Duodenal mucosa (tissue), 2 donors: Measurements from ENCODE around the gene NLRP2B.
"Not testable (repeated sequence)": the region's sequence is repeated elsewhere in the genome, so short reads cannot be mapped to it uniquely, and the experiment has no call there.

ENCODE experiments used
- H3K27ac ChIP-seq: one replicate; pipeline ENCODE4 v1.7.0; 2013; ENCODE audit warnings: low read depth, low read length
- H3K27me3 ChIP-seq, 2 donors: one replicate each; pipeline ENCODE4 v1.7.0; 2013; ENCODE audit warnings: low read length in 2 of 2, control low read depth in 1 of 2; ENCODE audit not compliant: insufficient read depth in 2 of 2, control insufficient read depth in 1 of 2
- H3K36me3 ChIP-seq, 2 donors: one replicate each; pipeline ENCODE4 v1.7.0; 2013; ENCODE audit warnings: low read length in 2 of 2, control low read depth in 1 of 2; ENCODE audit not compliant: insufficient read depth in 2 of 2, control insufficient read depth in 1 of 2
- H3K4me1 ChIP-seq, 2 donors: one replicate each; pipeline ENCODE4 v1.7.0; 2013; ENCODE audit warnings: low read length in 2 of 2, control low read depth in 1 of 2; ENCODE audit not compliant: insufficient read depth in 2 of 2, control insufficient read depth in 1 of 2
- H3K4me3 ChIP-seq, 2 donors: one replicate each; pipeline ENCODE4 v1.7.0; 2013; ENCODE audit warnings: low read length in 2 of 2, low read depth in 1 of 2
- H3K9ac ChIP-seq, 2 donors: one replicate each; pipeline ENCODE4 v1.7.0; 2013; ENCODE audit warnings: low read length in 2 of 2, low read depth in 1 of 2
- H3K9me3 ChIP-seq, 2 donors: one replicate each; pipeline ENCODE4 v1.7.0; 2013; ENCODE audit warnings: low read length in 2 of 2, control low read depth in 1 of 2; ENCODE audit not compliant: control insufficient read depth in 1 of 2

NLRP2B gene

DNA sequence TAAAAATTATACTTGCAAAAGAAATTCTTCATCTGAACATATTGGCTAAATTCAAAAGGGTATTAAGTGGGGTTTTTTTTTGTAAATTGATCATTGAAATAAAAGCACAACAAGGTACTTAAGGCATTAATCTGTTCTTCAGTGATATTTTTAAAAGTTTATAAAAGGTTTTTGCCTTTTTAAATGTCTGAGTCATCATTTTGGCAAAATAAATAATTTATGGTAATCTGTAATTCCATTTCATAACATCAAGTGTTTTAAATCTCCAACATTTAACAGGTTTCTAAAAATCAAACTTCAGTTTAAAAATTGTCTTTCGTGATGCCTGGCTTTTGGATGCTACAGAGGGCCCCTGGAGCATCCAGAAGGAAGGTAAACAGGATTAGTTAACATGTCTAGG, 27.4 kb downstream of the NLRP2B start:
- Histone ChIP-seq H3K4me1 (no peaks in the 10 kb centered on the region), H3K9me3 (peaks cover 0 to 5% of the 10 kb centered on the region in 2 donors), H3K9ac (no peak overlapping the region), H3K36me3 (no peaks in the 10 kb centered on the region), H3K4me3 (no peak overlapping the region), H3K27ac (no peak overlapping the region), H3K27me3 (no peaks in the 10 kb centered on the region)

DNA sequence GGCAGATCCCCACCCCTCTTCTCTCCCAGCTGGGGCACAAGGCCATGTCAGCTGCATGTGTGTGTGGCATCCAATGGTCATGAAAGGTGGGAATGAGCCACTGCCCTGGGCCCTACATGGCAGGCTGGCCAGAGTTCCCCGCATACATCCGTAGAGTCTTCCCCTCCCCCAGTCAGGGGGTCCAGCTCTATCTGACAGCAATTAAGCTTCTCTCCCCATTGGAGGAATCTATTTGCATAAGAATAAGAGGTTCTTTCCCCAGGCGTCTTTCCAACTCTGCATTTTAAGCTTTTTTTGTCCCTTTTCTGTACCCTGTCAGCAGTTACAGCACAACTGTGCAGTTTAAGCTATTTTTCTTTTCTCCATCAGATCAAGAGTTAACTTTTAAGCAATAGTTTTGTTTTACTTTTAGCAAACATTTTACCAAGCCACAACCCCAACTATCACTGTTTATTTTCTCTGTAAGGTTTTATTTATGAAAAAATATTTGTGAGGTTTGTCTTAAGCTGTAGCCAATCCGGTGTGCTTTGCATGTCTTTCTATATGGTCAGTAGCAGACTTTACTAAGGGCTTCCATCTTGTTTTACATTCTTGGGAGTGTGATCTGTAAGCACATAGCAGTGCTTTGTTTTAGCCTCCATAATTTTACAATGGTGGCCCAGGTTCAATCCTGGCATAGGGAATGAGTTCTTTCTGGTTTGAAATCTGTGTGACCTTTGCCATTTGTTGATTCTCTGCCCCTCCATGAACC, 28.7 kb downstream of the NLRP2B start:
- H3K4me1 ChIP-seq, result no peaks in the 10 kb centered on the region
- no peak overlapping the region for H3K27ac ChIP-seq
- H3K27me3 ChIP-seq, result no peaks in the 10 kb centered on the region
- H3K9ac ChIP-seq, result no peak overlapping the region
- peaks cover 0 to 5% of the 10 kb centered on the region in 2 donors for H3K9me3 ChIP-seq
- H3K36me3 ChIP-seq, result no peaks in the 10 kb centered on the region
- no peak overlapping the region for H3K4me3 ChIP-seq

DNA sequence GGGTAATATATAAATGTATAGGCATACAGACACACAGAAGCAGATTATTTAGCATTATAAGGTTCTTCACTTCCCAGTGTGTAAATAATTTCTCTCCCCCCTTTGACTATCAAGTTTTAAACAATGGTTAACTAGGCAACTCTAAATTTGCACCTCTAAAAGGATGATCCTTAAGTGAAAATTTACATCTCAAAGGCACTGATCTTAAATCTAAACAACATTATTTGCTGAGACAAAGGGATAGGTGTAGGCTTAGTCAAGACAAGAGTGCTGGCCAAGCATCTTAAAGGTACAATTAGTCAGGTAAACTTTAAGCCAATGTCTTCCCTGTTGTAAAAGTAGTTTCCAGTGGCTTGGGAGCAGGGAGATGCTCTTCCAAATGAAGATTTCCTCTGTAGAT, 33.0 kb downstream of the NLRP2B start:
- Histone ChIP-seq H3K36me3 (no peaks in the 10 kb centered on the region), H3K27ac (no peak overlapping the region), H3K9me3 (no peaks in the 10 kb centered on the region), H3K27me3 (no peaks in the 10 kb centered on the region), H3K4me1 (no peaks in the 10 kb centered on the region), H3K9ac (no peak overlapping the region), H3K4me3 (no peak overlapping the region)

DNA sequence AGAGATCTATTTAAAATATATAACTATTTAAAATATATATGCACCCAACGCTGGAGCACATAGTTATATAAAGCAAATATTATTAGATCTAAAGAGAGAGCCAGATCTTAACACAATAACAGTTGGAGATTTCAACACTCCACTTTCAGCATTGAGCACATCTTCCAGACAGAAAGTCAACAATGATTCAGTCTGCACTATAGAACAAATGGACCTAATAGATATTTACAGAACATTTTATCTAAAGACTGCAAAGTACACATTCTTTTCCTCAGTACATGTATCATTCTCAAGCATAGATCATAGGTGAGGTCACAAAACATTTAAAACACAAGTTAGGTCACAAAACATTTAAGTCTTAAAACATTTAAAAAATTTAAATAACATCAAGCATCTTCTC, 36.4 kb downstream of the NLRP2B start:
- Histone ChIP-seq H3K27ac (no peak overlapping the region), H3K9ac (no peak overlapping the region), H3K36me3 (no peaks in the 10 kb centered on the region), H3K27me3 (no peaks in the 10 kb centered on the region), H3K9me3 (no peaks in the 10 kb centered on the region), H3K4me1 (no peaks in the 10 kb centered on the region), H3K4me3 (no peak overlapping the region)

DNA sequence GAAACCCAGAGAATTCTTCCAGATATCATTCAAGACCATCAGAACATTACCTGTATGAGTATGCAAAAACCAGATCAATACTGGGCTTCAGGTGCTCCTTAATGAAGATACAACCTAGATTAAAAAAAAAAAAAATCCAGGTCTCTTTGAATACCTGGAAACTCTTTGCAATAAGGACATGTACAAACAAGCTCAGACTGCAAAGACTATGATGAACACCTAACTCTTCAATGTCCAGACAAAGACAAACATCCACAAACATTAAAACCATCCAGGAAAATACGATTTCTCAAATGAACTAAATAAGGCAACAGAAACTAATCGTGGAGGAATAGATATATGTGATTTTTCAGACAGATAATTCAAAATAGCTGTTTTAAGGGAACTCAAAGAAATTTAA, 38.7 kb downstream of the NLRP2B start:
- H3K9ac ChIP-seq, result no peak overlapping the region
- H3K27ac ChIP-seq, result no peak overlapping the region
- no peaks in the 10 kb centered on the region for H3K36me3 ChIP-seq
- no peaks in the 10 kb centered on the region for H3K27me3 ChIP-seq
- H3K9me3 ChIP-seq, result no peaks in the 10 kb centered on the region
- no peaks in the 10 kb centered on the region for H3K4me1 ChIP-seq
- H3K4me3 ChIP-seq, result no peak overlapping the region

DNA sequence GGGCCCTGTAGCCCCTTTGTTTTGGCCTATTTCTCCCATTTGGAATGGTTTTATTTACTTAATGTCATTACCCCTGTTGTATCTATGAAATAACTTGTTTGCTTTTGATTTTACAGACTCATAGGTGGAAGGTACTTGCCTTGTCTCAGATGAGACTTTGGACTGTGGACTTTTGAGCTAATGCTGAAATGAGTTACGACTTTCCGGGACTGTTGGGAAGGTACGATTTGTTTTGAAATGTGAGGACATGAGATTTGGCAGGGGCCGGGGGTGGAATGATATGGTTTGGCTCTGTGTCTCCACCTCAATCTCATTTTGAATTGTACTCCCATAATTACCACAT, 39.4 kb downstream of the NLRP2B start:
- Histone ChIP-seq H3K9ac (no peak overlapping the region), H3K36me3 (no peaks in the 10 kb centered on the region), H3K27me3 (no peaks in the 10 kb centered on the region), H3K4me3 (no peak overlapping the region), H3K27ac (no peak overlapping the region), H3K9me3 (no peaks in the 10 kb centered on the region), H3K4me1 (no peaks in the 10 kb centered on the region)

DNA sequence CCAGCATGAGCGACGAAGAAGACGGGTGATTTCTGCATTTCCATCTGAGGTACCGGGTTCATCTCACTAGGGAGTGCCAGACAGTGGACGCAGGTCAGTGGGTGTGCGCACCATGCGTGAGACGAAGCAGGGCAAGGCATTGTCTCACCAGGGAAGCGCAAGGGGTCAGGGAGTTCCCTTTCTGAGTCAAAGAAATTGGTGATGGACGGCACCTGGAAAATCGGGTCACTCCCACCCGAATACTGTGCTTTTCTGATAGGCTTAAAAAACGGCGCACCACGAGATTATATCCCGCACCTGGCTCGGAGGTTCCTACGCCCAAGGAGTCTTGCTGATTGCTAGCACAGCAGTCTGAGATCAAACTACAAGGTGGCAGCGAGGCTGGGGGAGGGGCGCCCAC, 50.6 kb downstream of the NLRP2B start:
- H3K9me3 ChIP-seq, H3K36me3 ChIP-seq: not testable (repeated sequence)

More for the DNA sequence above, 50.6 kb downstream of the NLRP2B start:
- not testable (repeated sequence) for H3K27me3 ChIP-seq, H3K9ac ChIP-seq, H3K4me1 ChIP-seq, H3K4me3 ChIP-seq, H3K27ac ChIP-seq
